ENCODE data around the gene ARHGAP19. TPM values are rescaled to one million over a fixed set of nuclear protein-coding genes. Genes with fewer than 3 reads are reported as not detected.

The ARHGAP19 gene
- total RNA-seq, 4 donors from 2014 or later: 3.7 to 15.4 (median 7.5) TPM

GRCh38 chr10:97333601-97334369 is 41.3 kb upstream of the ARHGAP19 start:
- TF ChIP-seq POLR2A (IDR thresholded peaks at IDR 0.05): peak in 1 of 4 donors; percentile 46
- TF ChIP-seq CTCF (IDR thresholded peaks at IDR 0.05): peak in 1 of 6 experiments; percentile 10
- H3K4me3 ChIP-seq: peak overlapping the region; percentile 64 to 85 (median 78)
- peak overlapping the region; percentile 95 to 98 (median 97) for H3K27ac ChIP-seq
- WGBS, 2 donors: 14% methylated on average over 7 of the region's 89 CpGs; no CpG with 5 or more reads in 1 of the 2 donors
- intact Hi-C loops (cut with DNase I): loop anchor here (10.0 kb wide), 1 partner anchor 49 kb away; no protein-coding TSS in a partner anchor
- H3K36me3 ChIP-seq: peaks cover 0 to 26% (median 0%) of the 10 kb centered on the region in 3 donors
- H3K9me3 ChIP-seq: no peaks in the 10 kb centered on the region
- peaks cover 25 to 85% (median 56%) of the 10 kb centered on the region in 3 donors for H3K4me1 ChIP-seq
- H3K27me3 ChIP-seq: no peaks in the 10 kb centered on the region
- DNase-seq: no peak

DNA sequence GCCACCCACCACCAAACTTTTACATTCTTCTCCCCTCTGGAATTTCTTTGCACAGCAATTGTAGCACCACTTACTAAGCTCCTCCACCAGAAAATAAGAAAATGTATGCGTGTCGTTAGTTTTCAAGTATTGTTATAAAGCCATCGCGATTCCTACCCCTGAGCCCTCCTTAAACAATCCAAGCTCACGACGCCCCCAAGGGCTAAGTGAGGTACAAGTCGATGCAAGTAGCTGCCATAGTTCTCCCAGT is 40.8 kb upstream of the ARHGAP19 start:
- DNase-seq: no peak
- 0 to 6% methylated on average over 6 to 7 of the region's 7 CpGs for WGBS, 2 donors
- no peaks in the 10 kb centered on the region for H3K9me3 ChIP-seq
- peak overlapping the region; percentile 95 to 98 (median 97) for H3K27ac ChIP-seq
- no peak for TF ChIP-seq POLR2A (IDR thresholded peaks at IDR 0.05)
- TF ChIP-seq CTCF (IDR thresholded peaks at IDR 0.05): no peak
- H3K4me3 ChIP-seq: peak overlapping the region; percentile 64 to 85 (median 78)
- peaks cover 25 to 90% (median 56%) of the 10 kb centered on the region in 3 donors for H3K4me1 ChIP-seq
- no peaks in the 10 kb centered on the region for H3K27me3 ChIP-seq
- intact Hi-C loops (cut with DNase I): loop anchor here (10.0 kb wide), 1 partner anchor 48 kb away; no protein-coding TSS in a partner anchor
- H3K36me3 ChIP-seq: peaks cover 0 to 32% (median 0%) of the 10 kb centered on the region in 3 donors

- Histone ChIP-seq H3K27me3 (no peaks in the 10 kb centered on the region), H3K36me3 (peaks cover 0 to 34% (median 0%) of the 10 kb centered on the region in 3 donors), H3K4me3 (peak overlapping the region; percentile 64 to 85 (median 78)), H3K4me1 (peaks cover 25 to 90% (median 54%) of the 10 kb centered on the region in 3 donors), H3K9me3 (no peaks in the 10 kb centered on the region), H3K27ac (peak overlapping the region; percentile 95 to 98 (median 97))
- TF ChIP-seq CTCF (IDR thresholded peaks at IDR 0.05) (peak in 1 of 6 experiments; percentile 2), POLR2A (IDR thresholded peaks at IDR 0.05) (no peak)
- no peak for DNase-seq
- intact Hi-C loops (cut with DNase I): loop anchor here (10.0 kb wide), 1 partner anchor 48 kb away; no protein-coding TSS in a partner anchor
- WGBS, 2 donors: 11 to 12% methylated on average over 18 of the region's 18 CpGs
Observed at GRCh38 chr10:97332591-97333350, 40.3 kb upstream of the ARHGAP19 start.

GRCh38 chr10:97331153-97331703 is 38.8 kb upstream of the ARHGAP19 start:
- Histone ChIP-seq H3K27ac (peak overlapping the region in 2 of 4 donors; percentile 95 to 98), H3K4me3 (peak overlapping the region in 2 of 4 donors; percentile 75 to 80), H3K27me3 (no peaks in the 10 kb centered on the region), H3K36me3 (peaks cover 0 to 34% (median 0%) of the 10 kb centered on the region in 3 donors), H3K9me3 (no peaks in the 10 kb centered on the region), H3K4me1 (peaks cover 22 to 81% (median 39%) of the 10 kb centered on the region in 3 donors)
- DNase-seq: no peak
- TF ChIP-seq CTCF (IDR thresholded peaks at IDR 0.05) (no peak), POLR2A (IDR thresholded peaks at IDR 0.05) (no peak)
- intact Hi-C loops (cut with DNase I): loop anchor here (10.0 kb wide), 1 partner anchor 46 kb away; no protein-coding TSS in a partner anchor
- WGBS, 2 donors: 61 to 81% methylated on average over 4 to 5 of the region's 6 CpGs

Data from esophagus squamous epithelium (tissue), 5 donors.